Gastroesophageal sphincter (tissue), 4 donors: Measurements from ENCODE around the gene KRTAP10-11. TPM values are rescaled to one million over a fixed set of nuclear protein-coding genes. Genes with fewer than 3 reads are reported as not detected.

Experiments used
- ATAC-seq: fragments of 150-250 bp; one replicate; pipeline ENCODE4 v1.9.1; 2016; ENCODE audit warnings: mild to moderate bottlenecking, moderate library complexity
- H3K27ac ChIP-seq, 4 donors: fragments of 200-600 bp; sonication (generic) in 3 of 4; 1 replicate in 3 of 4; 2 replicates in 1 of 4; pipeline ENCODE4 v1.5.1; 2016 to 2019
- H3K27me3 ChIP-seq: fragments of 200-600 bp; sonication (generic); one replicate; pipeline ENCODE4 v1.5.1; 2019
- H3K36me3 ChIP-seq, 2 donors: fragments of 200-600 bp; sonication (generic); one replicate each; pipeline ENCODE4 v1.5.1; 2019; ENCODE audit warnings: control low read depth in 1 of 2
- H3K4me1 ChIP-seq, 3 donors: fragments of 200-600 bp; sonication (generic); 1 replicate in 2 of 3; 2 replicates in 1 of 3; pipeline ENCODE4 v1.5.1; 2016 to 2019; ENCODE audit warnings: control low read depth in 2 of 3
- H3K4me3 ChIP-seq, 2 donors: fragments of 200-600 bp; sonication (generic); one replicate each; pipeline ENCODE4 v1.5.1; 2019; ENCODE audit warnings: mild to moderate bottlenecking in 1 of 2, moderate library complexity in 1 of 2
- H3K9me3 ChIP-seq, 3 donors: fragments of 200-600 bp; sonication (generic); one replicate each; pipeline ENCODE4 v1.5.1; 2017 to 2019; ENCODE audit warnings: control low read depth in 2 of 3
- EP300 ChIP-seq: sonication (generic); formaldehyde crosslinking; IDR thresholded peaks from one replicate; pipeline ENCODE4 v1.6.1; 2017; ENCODE audit warnings: antibody characterized with exemption, mild to moderate bottlenecking
- POLR2A ChIP-seq, 2 donors: fragments of 450-650 bp; IDR thresholded peaks; one replicate each; pipeline ENCODE4 v1.6.1; 2017; ENCODE audit warnings: antibody characterized with exemption in 2 of 2, mild to moderate bottlenecking in 2 of 2, moderate library complexity in 1 of 2
- POLR2AphosphoS5 ChIP-seq: sonication (generic); formaldehyde crosslinking; IDR thresholded peaks from one replicate; pipeline ENCODE4 v1.6.1; 2017; ENCODE audit warnings: antibody characterized with exemption
- WGBS, 2 donors: methylation state at CpG; one replicate each; pipeline ENCODE4 v1.1.5; 2018; ENCODE audit warnings: low coverage in 1 of 2; 5-methylcytosine and 5-hydroxymethylcytosine counted together
- total RNA-seq, 4 donors: library from RNA; depleted of rRNA; stranded (reverse); fragments of >200 nt; gene quantifications; one replicate each; pipeline ENCODE4 v1.1.0, GENCODE V29; 2016
- TF ChIP-seq, protein P1 (sequence below), 4 experiments: fragments of 200-600 bp in 2 of 4; fragments of 450-650 bp in 2 of 4; sonication (generic) in 1 of 4; IDR thresholded peaks; one replicate each; pipeline ENCODE4 v1.5.1; 2017 to 2019; ENCODE audit warnings: antibody characterized with exemption in 4 of 4, mild to moderate bottlenecking in 2 of 4, moderate library complexity in 2 of 4

KRTAP10-11 gene
- total RNA-seq, 4 donors from 2014 or later = not detected

DNA sequence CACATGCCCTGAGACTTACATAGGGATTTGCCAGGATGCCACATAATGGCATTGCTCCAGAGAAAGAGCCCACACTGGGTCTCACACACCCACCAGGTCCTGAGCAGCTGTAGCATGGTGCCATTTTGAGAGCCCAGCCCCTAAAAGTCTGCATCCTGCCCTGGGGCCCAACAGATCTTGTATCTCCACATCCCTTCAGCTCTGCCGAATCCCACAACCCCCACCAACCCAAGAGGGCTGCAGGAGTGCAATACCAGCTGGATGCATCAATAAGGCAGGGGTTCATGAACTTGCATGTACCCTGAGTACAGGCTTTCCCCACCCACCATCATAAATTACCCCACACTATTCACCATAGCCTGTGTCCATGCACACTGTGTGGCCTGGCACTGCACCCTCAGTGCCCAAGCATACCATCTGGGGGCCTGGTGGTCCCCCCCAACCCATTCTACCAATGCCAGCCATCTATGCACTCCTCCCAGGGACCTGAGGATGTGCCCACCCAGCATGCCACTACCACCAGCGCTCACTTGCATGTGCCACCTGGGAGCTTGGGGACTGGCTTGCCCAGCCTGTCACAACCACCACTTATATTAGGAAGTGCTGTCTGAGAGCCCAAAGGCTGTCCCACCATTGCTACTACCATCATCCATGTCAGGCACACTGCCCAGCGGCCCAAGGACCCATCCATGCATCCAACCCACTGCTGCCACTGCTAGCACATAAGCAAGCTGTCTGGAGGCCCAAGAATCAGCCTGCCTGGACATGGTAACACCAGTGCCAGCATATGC lies 24.6 kb downstream of the KRTAP10-11 start:
- Histone ChIP-seq H3K4me1 (no peaks in the 10 kb centered on the region), H3K27ac (no peak overlapping the region), H3K4me3 (no peak overlapping the region), H3K36me3 (no peaks in the 10 kb centered on the region), H3K9me3 (peaks cover 0 to 40% (median 0%) of the 10 kb centered on the region in 3 donors), H3K27me3 (peaks cover 20% of the 10 kb centered on the region)
- 60 to 73% methylated on average over 1 to 2 of the region's 3 CpGs for WGBS, 2 donors
- ATAC-seq = no peak
- TF ChIP-seq, protein P1, sequence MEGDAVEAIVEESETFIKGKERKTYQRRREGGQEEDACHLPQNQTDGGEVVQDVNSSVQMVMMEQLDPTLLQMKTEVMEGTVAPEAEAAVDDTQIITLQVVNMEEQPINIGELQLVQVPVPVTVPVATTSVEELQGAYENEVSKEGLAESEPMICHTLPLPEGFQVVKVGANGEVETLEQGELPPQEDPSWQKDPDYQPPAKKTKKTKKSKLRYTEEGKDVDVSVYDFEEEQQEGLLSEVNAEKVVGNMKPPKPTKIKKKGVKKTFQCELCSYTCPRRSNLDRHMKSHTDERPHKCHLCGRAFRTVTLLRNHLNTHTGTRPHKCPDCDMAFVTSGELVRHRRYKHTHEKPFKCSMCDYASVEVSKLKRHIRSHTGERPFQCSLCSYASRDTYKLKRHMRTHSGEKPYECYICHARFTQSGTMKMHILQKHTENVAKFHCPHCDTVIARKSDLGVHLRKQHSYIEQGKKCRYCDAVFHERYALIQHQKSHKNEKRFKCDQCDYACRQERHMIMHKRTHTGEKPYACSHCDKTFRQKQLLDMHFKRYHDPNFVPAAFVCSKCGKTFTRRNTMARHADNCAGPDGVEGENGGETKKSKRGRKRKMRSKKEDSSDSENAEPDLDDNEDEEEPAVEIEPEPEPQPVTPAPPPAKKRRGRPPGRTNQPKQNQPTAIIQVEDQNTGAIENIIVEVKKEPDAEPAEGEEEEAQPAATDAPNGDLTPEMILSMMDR (IDR thresholded peaks at IDR 0.05) = no peak
- TF ChIP-seq EP300 (no peak), POLR2AphosphoS5 (no peak), POLR2A (IDR thresholded peaks at IDR 0.05) (no peak)

DNA sequence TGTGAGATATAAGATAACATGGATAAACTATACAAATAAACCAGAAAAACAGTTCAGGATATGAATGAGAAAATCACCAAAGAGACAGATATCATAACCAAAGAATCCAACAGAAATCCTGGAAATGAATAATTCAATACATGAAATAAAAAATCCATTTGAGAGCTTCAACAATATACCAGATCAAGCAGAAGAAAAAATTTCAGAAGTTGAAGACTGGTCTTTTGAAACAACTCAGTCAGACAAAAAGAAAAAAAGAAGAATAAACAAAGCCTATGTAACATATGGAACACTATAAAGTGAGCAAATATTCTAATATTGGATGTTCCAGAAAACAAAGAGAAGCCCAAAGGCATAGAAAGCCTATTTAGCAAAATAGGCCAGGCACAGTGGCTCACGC lies 25.7 kb downstream of the KRTAP10-11 start:
- Histone ChIP-seq H3K27me3 (peaks cover 17% of the 10 kb centered on the region), H3K4me1 (no peaks in the 10 kb centered on the region), H3K9me3 (peaks cover 0 to 40% (median 0%) of the 10 kb centered on the region in 3 donors), H3K36me3 (no peaks in the 10 kb centered on the region), H3K4me3 (no peak overlapping the region), H3K27ac (no peak overlapping the region)
- 80% methylated on average over 1 of the region's 1 CpG; no CpG with 5 or more reads in 1 of the 2 donors for WGBS, 2 donors
- ATAC-seq = no peak
- no peak for TF ChIP-seq EP300
- TF ChIP-seq, protein P1 (IDR thresholded peaks at IDR 0.05) = no peak
- no peak for TF ChIP-seq POLR2AphosphoS5
- no peak for TF ChIP-seq POLR2A (IDR thresholded peaks at IDR 0.05)

DNA sequence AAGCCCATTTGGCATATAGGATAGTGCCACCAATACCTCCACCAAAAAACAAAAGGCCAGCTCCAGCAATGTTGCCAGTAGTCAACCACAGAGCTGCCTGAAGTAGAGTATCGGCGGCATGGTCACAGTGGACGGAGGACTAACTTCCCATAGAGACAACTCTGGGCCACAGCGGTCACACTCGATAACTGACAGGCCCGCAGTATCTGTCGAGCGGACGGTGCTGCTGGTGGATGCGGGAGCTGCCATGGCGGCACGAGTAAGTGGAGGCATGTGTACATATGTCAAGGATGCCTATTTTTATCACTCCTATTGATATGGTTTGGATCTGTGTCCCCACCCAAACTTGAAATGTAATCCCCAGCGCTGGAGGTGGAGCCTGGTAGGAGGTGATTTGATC lies 31.7 kb downstream of the KRTAP10-11 start:
- no peak overlapping the region for H3K4me3 ChIP-seq

DNA sequence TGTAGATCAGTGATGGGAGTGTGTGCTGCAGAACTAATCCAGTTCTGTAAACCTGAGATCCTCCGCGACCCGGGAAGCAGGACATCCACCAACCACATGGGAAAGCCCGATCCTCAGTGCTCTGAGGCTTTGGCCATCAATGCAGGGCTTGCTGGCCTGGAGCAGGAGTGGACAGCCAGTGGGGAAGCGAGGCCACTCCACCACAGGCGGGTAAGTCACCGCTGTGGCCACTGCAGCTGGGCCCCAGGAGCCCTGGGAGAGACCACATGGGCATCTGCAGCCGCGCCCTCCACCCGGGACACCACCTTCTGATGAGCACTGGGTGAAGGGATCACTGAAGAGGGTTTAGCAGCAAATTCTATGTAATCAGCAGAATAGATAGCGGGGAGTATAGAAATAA lies 34.9 kb downstream of the KRTAP10-11 start:
- Histone ChIP-seq H3K27me3 (peaks cover 12% of the 10 kb centered on the region), H3K27ac (no peak overlapping the region), H3K9me3 (no peaks in the 10 kb centered on the region), H3K4me3 (no peak overlapping the region), H3K36me3 (no peaks in the 10 kb centered on the region), H3K4me1 (no peaks in the 10 kb centered on the region)
- no peak for TF ChIP-seq POLR2A (IDR thresholded peaks at IDR 0.05)
- TF ChIP-seq, protein P1 (IDR thresholded peaks at IDR 0.05) = no peak
- TF ChIP-seq POLR2AphosphoS5 = no peak
- no peak for TF ChIP-seq EP300
- no peak for ATAC-seq
- 72 to 96% methylated on average over 4 to 5 of the region's 11 CpGs for WGBS, 2 donors

More for the DNA sequence above, 31.7 kb downstream of the KRTAP10-11 start:
- Histone ChIP-seq H3K9me3 (peaks cover 0 to 9% (median 0%) of the 10 kb centered on the region in 3 donors), H3K36me3 (no peaks in the 10 kb centered on the region), H3K27ac (no peak overlapping the region), H3K4me1 (no peaks in the 10 kb centered on the region), H3K27me3 (peaks cover 7% of the 10 kb centered on the region)
- 83 to 95% methylated on average over 4 to 8 of the region's 13 CpGs for WGBS, 2 donors
- ATAC-seq = no peak
- TF ChIP-seq, protein P1 (IDR thresholded peaks at IDR 0.05) = no peak
- TF ChIP-seq EP300 = no peak
- TF ChIP-seq POLR2A (IDR thresholded peaks at IDR 0.05) = no peak
- TF ChIP-seq POLR2AphosphoS5 = no peak
